Kidney capillary endothelial cell (primary cell): Measurements from ENCODE around the gene ATP8A2.
"Not testable (repeated sequence)": the region's sequence is repeated elsewhere in the genome, so short reads cannot be mapped to it uniquely, and the experiment has no call there.

Experiments
- DNase-seq: peaks from one replicate; pipeline ENCODE4 v3.0.0-alpha.2; 2018; ENCODE audit warnings: low spot score

Gene ATP8A2

GRCh38 chr13:25463496-25463895 lies 91.7 kb downstream of the ATP8A2 start:
- no peak for DNase-seq

- DNase-seq, result no peak
These were observed 95.1 kb downstream of the ATP8A2 start for GRCh38 chr13:25466880-25467279.

GRCh38 chr13:25468325-25469168 lies 96.8 kb downstream of the ATP8A2 start:
- DNase-seq, result no peak

- DNase-seq, result no peak
These were observed 97.4 kb downstream of the ATP8A2 start for GRCh38 chr13:25469169-25469525.

- no peak for DNase-seq
These were observed 102.1 kb downstream of the ATP8A2 start for GRCh38 chr13:25473864-25474263.

GRCh38 chr13:25478186-25478585 lies 106.4 kb downstream of the ATP8A2 start:
- no peak for DNase-seq

- DNase-seq, result peak; percentile 13
These were observed 117.5 kb downstream of the ATP8A2 start for GRCh38 chr13:25489238-25489637.

- no peak for DNase-seq
These were observed 118.5 kb downstream of the ATP8A2 start for GRCh38 chr13:25490236-25490635.

- no peak for DNase-seq
These were observed 122.3 kb downstream of the ATP8A2 start for GRCh38 chr13:25493931-25494640.

- DNase-seq, result no peak
These were observed 123.1 kb downstream of the ATP8A2 start for GRCh38 chr13:25494698-25495411.

GRCh38 chr13:25501231-25501630 lies 129.5 kb downstream of the ATP8A2 start:
- DNase-seq, result no peak

- no peak for DNase-seq
These were observed 130.3 kb downstream of the ATP8A2 start for GRCh38 chr13:25502031-25502430.

GRCh38 chr13:25502551-25502950 lies 130.8 kb downstream of the ATP8A2 start:
- no peak for DNase-seq

- DNase-seq, result no peak
These were observed 132.1 kb downstream of the ATP8A2 start for GRCh38 chr13:25503856-25504255.

GRCh38 chr13:25507841-25508240 lies 136.1 kb downstream of the ATP8A2 start:
- DNase-seq, result no peak

GRCh38 chr13:25513060-25513459 lies 141.3 kb downstream of the ATP8A2 start:
- not testable (repeated sequence) for DNase-seq

GRCh38 chr13:25518441-25518840 lies 146.7 kb downstream of the ATP8A2 start:
- DNase-seq, result no peak

- DNase-seq, result no peak
These were observed 154.1 kb downstream of the ATP8A2 start for GRCh38 chr13:25525884-25526283.

- no peak for DNase-seq
These were observed 156.5 kb downstream of the ATP8A2 start for GRCh38 chr13:25528266-25528665.

GRCh38 chr13:25529425-25529824 lies 157.7 kb downstream of the ATP8A2 start:
- DNase-seq, result no peak

- DNase-seq, result no peak
These were observed 166.5 kb downstream of the ATP8A2 start for GRCh38 chr13:25538276-25538675.

GRCh38 chr13:25541434-25542123 lies 169.8 kb downstream of the ATP8A2 start:
- no peak for DNase-seq
